Smooth muscle cell of the brain vasculature (primary cell): ENCODE data around the gene TEX29.

Source experiments
- DNase-seq: peaks from one replicate; pipeline ENCODE4 v3.0.0-alpha.2; 2012; ENCODE audit warnings: low read depth, low spot score

TEX29 gene

GRCh38 chr13:111322001-111322915 is 1.8 kb downstream of the TEX29 start:
- DNase-seq = no peak

GRCh38 chr13:111322916-111323331 is 2.5 kb downstream of the TEX29 start:
- no peak for DNase-seq

DNA sequence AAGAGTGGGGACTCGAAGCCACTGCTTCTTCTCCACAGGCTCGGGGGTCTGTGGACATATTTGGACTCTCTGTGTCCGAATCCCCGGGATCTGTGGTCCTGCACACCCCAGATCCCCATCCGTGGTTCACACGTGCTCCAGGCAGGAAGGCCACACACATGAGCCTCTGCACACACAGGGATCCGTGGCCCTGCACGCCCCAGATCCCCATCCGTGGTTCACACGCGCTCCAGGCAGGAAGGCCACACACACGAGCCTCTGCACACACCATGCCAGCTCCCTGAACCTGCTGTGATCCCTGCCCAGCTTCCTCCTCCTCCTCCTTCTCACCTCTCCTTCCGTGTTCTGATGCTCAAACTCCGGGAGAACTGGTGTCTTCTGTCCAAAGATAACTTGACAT is 3.1 kb downstream of the TEX29 start:
- DNase-seq = no peak

- DNase-seq = no peak
These were observed 3.7 kb downstream of the TEX29 start for GRCh38 chr13:111323950-111324651.

DNA sequence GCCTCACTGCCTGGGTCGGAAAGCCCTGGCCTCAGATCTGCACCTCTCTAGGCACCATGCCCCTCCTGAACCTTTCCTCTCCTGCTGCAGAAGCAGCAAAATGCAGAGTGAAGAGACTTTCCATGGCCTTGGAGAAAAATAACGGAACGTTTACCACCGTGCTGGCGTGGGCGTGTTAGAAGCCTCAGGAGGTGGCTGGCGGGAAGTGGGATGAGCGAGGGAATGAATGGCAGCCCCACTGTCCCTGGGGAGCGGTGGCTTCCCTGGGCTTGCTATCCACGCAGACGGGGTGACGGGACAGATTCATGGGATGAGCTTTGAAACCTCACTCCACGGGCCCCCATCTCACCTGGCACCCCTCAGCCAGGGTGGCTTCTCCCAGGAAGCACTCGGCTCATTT is 4.3 kb downstream of the TEX29 start:
- no peak for DNase-seq

- no peak for DNase-seq
These were observed 4.9 kb downstream of the TEX29 start for GRCh38 chr13:111325146-111325890.

DNA sequence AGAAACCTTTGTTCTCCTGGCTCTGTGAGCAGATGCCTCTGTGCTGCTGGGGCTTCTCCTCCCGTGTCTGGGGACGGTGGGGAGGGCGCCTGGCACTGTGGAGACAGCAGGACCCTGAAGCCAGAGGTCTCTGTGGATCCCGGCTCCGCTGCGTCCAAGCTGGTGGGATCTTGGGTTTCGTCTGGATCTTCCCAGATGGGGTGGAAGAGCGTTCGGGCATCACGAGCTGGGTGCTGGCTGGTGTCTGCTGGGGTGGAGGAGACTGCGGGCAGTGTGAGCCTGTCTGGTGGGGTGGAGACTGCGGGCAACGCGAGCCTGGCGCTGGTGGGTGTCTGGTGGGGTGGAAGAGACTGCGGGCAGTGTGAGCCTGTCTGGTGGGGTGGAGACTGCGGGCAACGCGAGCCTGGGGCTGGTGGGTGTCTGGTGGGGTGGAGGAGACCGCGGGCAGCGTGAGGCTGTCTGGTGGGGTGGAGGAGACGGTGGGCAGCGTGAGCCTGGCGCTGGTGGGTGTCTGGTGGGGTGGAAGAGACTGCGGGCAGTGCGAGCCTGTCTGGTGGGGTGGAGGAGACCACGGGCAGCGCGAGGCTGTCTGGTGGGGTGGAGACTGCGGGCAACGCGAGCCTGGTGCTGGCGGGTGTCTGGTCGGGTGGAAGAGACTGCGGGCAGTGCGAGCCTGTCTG is 5.6 kb downstream of the TEX29 start:
- no peak for DNase-seq

DNA sequence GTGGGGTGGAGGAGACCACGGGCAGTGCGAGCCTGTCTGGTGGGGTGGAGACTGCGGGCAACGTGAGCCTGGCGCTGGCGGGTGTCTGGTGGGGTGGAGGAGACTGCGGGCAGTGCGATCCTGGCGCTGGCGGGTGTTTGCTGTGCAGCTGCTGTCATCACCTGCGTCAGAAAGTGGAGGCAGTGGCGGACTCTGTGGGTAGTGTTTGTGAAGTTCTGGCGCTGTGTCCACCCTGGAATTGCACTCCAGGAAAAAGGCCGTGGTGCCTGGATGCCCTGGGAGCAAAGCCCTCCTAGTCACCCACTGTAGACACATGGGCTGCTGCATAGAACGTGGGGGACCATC is 6.2 kb downstream of the TEX29 start:
- no peak for DNase-seq

- no peak for DNase-seq
These were observed 6.7 kb downstream of the TEX29 start for GRCh38 chr13:111326981-111327642.

GRCh38 chr13:111327730-111328573 is 7.5 kb downstream of the TEX29 start:
- no peak for DNase-seq

GRCh38 chr13:111328574-111329410 is 8.3 kb downstream of the TEX29 start:
- DNase-seq = no peak

DNA sequence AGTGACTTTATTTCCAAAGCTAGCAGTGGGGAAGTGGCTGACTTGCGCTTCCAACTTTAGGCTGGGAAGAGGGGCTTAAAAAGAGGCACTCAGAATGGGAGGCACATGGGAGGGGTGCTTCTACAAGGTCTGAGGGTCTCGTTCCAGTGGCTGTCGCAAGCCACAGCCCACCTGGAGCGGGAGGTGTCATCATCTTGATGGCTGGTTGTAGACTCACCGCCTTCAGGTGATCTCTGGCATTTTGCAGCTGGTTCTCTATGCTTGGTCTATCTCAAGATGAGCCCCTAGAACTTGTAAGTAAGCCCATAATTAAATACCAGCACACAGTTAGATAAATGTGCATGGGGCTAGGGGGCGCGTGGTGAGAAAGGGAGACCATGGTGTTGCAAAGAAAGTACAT is 9.2 kb downstream of the TEX29 start:
- DNase-seq = no peak

- DNase-seq = no peak
These were observed 9.7 kb downstream of the TEX29 start for GRCh38 chr13:111330066-111330610.

DNA sequence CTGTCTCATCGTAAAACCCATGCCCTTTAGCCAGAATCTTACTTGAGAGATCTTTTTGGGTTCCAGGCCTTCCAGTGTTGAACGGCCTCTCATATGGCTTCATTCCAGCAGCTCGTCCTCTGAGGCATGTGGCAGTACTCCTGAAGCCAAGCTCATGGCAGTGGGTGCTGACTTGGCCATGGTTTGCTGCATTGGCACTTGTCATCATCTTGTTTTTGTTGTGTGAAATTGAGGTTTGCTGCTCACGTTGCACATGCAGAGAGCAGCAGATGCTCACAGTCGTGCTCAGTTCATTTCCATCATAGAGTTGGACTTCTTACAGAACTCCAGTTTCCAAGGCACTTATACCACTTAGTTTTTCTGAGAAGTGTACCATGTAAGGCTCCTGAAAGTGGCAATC is 14.9 kb downstream of the TEX29 start:
- DNase-seq = no peak

GRCh38 chr13:111336666-111337065 is 16.2 kb downstream of the TEX29 start:
- no peak for DNase-seq

DNA sequence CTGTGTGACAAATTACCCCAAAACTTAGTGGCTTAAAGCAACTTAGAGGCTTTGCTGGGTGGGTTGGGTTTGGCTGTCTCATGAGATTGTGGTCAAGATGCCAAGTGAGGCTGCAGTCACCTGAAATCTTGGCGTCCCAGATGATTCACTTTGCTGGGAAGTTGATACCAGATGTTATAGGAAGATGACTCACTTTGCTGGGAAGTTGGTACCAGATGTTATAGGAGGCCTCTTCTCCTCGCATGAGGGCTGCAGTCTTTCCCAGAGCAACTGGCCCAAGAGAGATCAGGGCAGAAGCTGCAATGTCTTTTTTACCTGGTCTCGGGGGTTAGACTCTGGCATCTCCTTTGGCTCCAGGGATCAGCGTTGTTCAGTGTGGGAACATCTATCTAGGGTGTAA is 16.8 kb downstream of the TEX29 start:
- DNase-seq = peak; percentile 17

GRCh38 chr13:111337741-111338140 is 17.3 kb downstream of the TEX29 start:
- DNase-seq = no peak

DNA sequence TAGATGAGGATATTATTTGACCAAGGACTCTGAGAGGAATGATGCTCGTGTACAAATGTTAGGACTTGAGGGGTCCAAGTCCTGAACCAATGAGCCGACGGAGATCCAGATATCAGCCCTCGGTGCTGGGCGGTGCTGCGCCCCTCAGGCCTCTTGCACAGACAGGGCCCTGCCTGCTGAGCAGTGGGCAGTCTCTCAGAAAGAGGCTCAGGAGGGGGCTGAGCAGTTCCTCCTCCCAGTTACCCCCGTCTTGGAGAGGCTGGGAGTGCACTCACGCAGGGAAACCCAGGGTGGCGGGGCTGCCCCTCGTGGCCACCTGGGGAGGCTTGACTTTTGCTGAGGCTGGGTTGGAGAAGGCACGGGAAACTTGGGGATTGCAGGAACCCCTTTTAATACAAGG is 18.4 kb downstream of the TEX29 start:
- no peak for DNase-seq
